HG03039 (cell line): ENCODE results near the gene SRCAP.
A peak's percentile ranks its signal among the peaks of the same experiment; 100 is the strongest.

Experiments
- ATAC-seq: cut with Tn5 transposase; IDR thresholded peaks from one replicate; pipeline ENCODE4 v1.9.1; 2021; ENCODE audit warnings: mild to moderate bottlenecking, moderate library complexity; ENCODE audit not compliant: unreplicated experiment

The SRCAP gene

GRCh38 chr16:30753596-30753995 lies 54.6 kb downstream of the SRCAP start:
- no peak for ATAC-seq

DNA sequence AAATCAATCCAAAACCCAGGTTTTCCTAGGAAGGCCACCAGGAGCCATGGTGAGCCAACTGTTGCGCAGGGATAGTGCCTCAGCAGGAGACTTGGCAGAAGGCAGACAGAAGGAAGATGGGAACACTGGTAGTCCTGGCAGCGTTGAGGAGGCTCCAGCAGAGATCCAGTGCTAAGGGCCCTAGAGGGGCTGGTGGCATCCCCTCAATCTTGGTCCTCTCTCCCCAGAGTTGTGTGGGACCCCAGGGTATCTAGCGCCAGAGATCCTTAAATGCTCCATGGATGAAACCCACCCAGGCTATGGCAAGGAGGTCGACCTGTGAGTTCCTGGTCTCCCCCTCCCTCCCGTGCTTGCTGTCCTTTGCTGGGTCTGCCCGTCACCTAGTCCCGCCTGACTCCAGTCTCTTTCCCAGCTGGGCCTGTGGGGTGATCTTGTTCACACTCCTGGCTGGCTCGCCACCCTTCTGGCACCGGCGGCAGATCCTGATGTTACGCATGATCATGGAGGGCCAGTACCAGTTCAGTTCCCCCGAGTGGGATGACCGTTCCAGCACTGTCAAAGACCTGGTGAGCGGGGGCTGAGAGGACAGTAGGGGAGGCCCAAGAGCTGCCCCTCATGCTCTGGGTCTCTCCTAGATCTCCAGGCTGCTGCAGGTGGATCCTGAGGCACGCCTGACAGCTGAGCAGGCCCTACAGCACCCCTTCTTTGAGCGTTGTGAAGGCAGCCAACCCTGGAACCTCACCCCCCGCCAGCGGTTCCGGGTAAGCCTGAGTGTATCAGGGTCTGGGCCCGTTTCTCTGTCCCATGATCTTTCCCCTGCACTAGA lies 57.2 kb downstream of the SRCAP start:
- ATAC-seq = no peak

DNA sequence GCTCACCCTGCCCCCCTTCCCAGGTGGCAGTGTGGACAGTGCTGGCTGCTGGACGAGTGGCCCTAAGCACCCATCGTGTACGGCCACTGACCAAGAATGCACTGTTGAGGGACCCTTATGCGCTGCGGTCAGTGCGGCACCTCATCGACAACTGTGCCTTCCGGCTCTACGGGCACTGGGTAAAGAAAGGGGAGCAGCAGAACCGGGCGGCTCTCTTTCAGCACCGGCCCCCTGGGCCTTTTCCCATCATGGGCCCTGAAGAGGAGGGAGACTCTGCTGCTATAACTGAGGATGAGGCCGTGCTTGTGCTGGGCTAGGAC lies 57.8 kb downstream of the SRCAP start:
- ATAC-seq = no peak

DNA sequence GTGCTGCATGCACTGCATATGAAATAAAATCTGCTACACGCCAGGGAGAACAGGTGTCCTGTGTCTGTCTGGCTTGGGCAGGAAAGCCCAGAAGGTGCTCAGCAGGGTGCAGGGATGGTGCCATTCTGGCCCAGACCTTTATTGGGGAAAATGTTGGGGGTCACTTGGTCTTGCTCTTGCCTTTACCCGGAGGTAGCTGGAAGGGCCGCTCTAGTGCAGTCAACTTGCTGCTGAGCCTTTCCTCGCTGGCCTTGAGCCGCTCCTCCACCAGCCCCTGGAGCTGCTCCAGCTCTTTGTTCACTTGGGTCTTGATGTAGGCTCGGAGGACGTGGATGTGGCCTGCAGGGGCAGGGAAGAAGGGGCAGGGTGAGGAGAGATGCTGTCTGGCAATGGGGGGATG lies 58.3 kb downstream of the SRCAP start:
- ATAC-seq = no peak

GRCh38 chr16:30758988-30759491 lies 60.1 kb downstream of the SRCAP start:
- no peak for ATAC-seq

DNA sequence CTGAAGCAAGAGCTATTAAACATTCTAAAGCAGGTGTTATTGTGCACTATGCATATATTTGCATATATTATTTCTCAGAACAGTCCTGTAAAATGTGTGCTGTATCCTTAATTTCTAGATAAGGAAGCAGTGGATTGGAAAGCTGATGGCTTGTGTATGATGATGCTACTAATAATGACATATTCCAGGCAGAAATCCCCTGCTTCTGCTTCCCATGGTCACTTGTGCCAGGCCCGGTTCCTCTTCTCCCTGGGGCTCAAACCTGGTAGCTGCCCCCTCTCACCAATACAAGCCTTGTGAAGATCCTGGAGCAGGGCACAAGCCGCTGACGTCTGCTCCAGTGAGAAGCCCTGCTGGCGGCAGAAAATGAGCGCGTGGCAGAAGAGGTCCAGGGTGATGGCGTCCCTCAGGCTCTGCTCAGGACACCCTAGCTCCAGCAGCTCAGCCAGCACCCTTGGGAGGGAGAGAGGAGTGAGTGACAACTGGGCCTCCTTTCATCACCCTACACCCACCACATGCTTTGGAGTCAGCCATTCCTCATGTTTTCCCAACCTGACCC lies 61.1 kb downstream of the SRCAP start:
- ATAC-seq = no peak

GRCh38 chr16:30760577-30761426 lies 61.8 kb downstream of the SRCAP start:
- ATAC-seq = no peak

GRCh38 chr16:30761427-30761927 lies 62.5 kb downstream of the SRCAP start:
- ATAC-seq = peak; percentile 22

DNA sequence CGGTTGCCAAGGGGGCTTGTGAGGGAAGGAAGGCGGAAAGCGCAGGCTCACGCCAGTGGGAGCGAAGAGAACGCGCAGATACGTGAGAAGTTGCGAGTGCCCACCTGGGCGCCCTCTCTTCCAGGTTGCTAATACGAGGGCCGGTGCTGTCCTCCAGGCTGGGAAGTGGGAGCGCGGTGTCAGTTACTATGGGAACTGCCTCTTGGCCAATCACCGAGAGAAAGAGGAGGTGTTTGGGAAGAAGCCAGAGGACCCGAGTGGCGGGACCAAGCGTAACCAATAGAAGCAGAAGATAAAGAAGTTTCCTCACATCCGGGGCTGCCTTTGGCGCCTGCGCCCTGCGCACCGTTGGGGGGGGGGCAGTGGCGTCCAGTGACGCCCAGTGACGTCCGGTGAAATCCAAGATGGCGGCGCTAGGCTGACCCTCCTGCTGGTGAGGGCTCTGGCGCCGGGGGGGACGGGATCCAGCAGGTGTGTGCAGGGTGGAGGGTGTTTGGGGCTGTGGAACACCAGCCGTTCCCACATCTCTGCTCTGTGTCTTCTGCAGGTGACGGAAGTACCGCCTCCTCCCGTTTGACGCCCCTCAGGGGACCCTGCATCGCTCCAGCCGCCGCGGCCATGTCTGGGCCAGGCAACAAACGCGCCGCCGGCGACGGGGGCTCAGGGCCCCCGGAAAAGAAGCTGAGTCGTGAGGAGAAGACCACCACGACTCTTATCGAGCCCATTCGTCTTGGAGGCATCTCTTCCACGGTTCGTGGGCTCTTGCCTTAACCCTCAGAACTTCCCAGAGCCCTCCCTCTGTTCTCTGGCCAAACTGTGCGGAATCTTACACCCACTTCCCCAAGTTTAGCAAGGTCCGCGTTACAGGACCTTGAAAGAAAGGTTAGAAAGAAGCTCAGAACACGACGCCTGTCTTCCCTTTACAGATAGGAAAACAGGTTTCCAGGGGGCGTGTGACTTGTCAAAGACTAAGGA lies 63.2 kb downstream of the SRCAP start, which contains the start of the genes CFAP119 and RNF40:
Gene CFAP119 (minus strand): TSS at position 135 of the 975 bp plus-strand sequence. CDS start 314 bp downstream, outside the sequence.
Gene RNF40 (plus strand): TSS at position 395 of the 975 bp plus-strand sequence. CDS start 224 bp downstream, at position 619.
- ATAC-seq = peak; percentile 82

DNA sequence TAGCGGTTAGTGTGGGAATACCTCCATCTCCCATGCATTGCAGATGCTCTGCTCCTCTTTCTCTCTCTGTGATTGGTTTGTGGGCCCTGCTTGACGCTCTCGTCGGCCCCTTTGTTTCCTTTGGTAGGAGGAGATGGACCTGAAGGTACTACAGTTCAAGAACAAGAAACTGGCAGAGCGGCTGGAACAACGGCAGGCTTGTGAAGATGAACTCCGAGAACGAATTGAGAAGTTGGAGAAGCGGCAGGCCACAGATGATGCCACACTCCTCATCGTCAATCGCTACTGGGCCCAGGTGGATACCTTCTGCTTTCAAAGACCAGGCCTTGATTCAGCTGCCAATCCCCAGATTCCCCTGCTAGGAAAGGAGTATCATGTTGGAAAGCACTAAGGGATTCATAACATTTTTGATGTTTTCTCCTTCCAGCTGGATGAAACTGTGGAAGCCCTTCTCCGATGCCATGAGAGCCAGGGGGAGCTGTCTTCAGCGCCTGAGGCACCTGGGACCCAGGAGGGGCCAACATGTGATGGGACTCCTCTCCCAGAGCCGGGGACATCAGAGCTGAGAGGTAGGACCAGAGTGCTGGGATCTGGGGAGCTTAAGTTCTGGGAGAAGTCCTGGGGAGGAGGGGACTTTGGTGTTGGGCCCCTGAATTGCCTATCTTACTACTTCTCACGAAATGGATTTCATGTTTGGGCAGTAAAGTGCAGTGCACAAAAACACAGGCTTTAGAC lies 64.2 kb downstream of the SRCAP start:
- ATAC-seq = no peak

GRCh38 chr16:30764086-30764485 lies 65.1 kb downstream of the SRCAP start:
- ATAC-seq = no peak

- ATAC-seq = no peak
Observed at GRCh38 chr16:30764816-30765465, 66.0 kb downstream of the SRCAP start.

- ATAC-seq = no peak
Observed at GRCh38 chr16:30766206-30766932, 67.4 kb downstream of the SRCAP start.

DNA sequence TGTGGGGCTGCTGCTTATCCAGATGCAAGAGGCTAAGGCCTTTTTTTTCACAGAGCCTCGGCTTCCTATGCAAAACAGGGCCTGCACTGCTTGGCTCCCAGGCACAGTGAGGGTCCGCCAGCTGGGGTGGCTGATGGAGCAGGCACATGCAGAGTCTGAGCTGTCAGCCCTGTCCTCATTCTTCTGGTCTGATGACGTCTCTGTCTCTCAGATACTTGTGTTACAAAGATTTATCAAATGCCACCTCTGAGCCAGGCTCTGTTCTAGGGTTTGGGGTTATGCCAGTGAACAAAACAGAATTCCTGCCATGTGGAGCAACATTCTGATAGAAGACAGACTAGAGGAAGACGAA lies 67.9 kb downstream of the SRCAP start:
- ATAC-seq = no peak

DNA sequence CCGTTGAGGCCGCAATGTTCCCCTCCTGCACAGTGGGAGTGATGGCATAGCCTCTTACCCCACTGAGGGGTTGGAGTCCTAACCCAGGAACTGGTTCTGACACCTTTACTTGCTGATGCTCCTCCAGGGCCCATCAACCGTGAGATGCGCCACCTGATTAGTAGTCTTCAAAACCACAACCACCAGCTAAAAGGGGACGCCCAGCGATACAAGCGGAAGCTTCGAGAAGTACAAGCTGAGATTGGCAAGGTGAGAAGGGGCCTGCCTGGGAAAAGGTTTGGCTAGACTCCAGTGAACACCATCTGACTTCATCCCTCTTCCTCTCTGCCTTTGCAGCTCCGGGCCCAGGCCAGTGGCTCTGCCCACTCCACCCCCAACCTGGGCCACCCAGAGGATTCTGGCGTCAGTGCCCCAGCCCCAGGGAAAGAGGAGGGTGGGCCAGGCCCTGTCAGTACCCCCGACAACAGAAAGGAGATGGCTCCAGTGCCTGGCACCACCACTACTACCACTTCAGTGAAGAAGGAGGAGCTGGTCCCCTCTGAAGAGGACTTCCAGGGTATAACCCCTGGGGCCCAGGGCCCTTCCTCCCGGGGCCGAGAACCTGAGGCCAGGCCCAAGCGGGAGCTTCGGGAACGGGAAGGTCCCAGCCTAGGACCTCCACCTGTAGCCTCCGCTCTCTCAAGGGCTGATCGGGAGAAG lies 68.9 kb downstream of the SRCAP start:
- no peak for ATAC-seq

DNA sequence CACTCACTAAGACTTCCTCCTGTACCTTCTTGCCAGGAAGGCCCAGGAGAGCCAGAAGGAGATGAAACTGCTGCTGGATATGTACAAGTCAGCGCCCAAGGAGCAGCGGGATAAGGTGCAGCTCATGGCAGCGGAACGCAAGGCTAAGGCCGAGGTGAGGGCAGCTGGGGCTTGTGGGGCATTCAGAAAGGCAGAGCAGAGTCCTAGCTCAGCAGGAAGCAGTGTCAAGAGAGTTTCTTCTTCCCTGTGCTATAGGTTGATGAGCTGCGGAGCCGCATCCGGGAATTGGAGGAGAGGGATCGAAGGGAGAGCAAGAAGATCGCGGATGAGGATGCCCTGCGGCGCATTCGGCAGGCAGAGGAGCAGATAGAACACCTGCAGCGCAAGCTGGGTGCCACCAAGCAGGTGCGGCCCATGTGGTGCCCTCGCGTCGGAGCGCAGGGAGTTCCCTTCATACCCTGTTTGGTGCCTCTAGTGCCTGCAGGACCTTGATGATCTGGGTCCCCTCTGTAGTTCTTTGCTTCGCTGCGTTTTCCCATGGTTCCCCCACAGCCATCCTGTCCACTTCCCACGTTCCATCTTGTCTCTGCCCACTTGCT lies 69.7 kb downstream of the SRCAP start:
- no peak for ATAC-seq

DNA sequence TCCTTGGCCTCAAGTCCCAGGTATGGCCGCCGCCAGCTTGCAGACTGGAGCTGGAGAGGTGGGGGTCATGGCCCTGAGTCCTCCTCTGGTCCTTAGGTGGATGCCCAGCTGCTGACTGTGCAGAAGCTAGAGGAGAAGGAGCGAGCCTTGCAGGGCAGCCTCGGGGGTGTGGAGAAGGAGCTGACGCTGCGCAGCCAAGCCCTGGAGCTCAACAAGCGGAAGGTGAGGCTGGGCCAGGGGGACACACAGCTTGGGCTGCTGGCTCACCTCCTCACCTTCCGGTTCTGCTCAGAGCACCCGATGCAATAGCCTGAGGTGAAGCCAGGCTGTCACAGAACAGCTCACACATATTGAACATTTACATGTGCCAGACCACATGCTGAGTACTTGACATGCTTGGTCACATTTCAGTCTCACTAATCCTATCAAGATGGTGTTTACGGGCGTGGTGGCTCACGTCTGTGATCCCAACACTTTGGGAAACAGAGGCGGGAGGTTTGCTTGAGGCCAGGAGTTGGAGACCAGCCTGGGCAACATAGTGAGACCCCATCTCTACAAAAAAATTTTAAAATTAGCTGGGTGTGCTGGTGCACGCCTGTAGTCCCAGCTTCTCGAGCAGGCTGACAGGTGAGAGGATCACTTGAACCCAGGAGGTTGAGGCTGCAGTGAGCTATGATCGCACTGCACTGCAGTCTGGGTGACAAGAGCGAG lies 70.6 kb downstream of the SRCAP start:
- no peak for ATAC-seq
